HG03045 (cell line): ENCODE data around the gene ATXN7L1.
"Not testable (repeated sequence)": the region's sequence is repeated elsewhere in the genome, so short reads cannot be mapped to it uniquely, and the experiment has no call there.

Experiments
- ATAC-seq: cut with Tn5 transposase; IDR thresholded peaks from one replicate; pipeline ENCODE4 v1.9.1; 2021; ENCODE audit warnings: mild to moderate bottlenecking, moderate library complexity; ENCODE audit not compliant: unreplicated experiment

The ATXN7L1 gene

DNA sequence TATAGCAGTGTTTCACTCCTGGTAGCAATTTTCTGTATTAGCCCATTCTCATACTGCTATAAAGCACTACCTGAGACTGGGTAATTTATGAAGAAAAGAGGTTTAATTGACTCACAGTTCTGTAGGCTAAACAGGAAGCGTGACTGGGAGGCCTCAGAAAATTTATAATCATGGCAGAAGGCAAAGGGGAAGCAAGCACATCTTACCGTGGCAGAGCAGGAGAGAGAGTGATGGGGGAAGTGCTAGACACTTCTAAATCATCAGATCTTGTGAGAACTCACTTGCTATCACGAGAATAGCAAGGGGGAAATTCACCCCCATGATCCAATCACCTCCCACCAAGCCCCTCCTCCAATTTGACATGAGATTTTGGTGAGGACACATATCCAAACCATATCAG, 163.5 kb downstream of the ATXN7L1 start:
- no peak for ATAC-seq

DNA sequence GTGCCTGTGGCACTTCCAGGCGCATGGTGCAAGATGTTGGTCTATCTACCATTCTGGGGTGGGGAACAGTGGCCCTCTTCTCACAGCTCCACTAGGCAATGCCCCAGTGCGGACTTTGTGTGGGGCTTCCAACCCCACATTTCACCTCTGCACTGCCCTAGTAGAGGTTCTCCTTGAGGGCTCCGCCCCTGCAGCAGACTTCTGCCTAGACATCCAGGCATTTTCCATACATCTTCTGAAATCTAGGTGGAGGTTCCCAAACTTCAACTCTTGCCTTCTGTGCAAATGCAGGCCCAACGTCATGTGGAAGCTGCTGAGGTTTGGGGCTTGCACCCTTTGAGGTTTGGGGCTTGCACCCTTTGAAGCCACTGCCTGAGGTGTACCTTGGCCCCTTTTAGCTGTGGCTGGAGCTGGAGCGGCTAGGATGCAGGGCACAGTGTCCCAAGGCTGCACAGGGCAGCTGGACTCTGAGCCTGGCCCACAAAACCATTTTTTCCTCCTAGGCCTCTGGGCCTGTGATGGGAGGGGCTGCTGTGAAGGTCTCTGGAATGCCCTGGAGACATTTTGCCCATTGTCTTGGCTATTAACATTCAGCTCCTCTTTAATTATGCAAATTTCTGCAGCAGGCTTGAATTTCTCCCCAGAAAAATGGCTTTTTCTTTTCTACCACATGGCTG, 164.5 kb downstream of the ATXN7L1 start:
- no peak for ATAC-seq

DNA sequence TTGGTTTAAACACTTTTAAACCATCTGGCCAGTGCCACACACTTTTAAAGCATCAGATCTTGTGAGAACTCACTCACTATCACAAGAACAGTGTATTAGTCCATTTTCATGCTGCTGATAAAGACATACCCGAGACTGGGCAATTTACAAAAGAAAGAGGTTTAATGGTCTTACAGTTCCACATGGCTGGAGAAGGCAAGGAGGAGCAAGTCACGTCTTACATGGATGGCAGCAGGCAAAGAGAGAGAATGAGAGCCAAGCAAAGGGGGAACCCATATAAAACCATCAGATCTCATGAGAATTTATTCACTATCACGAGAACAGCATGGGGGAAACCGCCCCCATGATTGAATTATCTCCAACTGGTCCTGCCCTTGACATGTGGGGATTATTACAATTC, 165.7 kb downstream of the ATXN7L1 start:
- ATAC-seq: not testable (repeated sequence)

DNA sequence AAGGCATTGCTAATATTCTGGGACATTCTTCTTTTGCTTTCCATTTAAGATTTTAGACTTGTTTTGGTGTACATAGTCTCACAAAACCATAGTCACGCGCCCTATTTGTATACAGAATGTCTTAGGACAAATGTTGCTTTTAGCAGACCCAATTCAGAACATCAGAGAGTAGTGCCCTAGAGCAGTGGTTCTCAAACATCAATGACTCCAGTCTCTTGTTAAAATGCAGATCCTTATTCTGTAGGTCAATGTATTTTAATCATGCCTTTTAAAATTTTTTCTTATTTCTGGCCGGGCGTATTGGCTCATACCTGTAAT, 167.7 kb downstream of the ATXN7L1 start:
- ATAC-seq: no peak

DNA sequence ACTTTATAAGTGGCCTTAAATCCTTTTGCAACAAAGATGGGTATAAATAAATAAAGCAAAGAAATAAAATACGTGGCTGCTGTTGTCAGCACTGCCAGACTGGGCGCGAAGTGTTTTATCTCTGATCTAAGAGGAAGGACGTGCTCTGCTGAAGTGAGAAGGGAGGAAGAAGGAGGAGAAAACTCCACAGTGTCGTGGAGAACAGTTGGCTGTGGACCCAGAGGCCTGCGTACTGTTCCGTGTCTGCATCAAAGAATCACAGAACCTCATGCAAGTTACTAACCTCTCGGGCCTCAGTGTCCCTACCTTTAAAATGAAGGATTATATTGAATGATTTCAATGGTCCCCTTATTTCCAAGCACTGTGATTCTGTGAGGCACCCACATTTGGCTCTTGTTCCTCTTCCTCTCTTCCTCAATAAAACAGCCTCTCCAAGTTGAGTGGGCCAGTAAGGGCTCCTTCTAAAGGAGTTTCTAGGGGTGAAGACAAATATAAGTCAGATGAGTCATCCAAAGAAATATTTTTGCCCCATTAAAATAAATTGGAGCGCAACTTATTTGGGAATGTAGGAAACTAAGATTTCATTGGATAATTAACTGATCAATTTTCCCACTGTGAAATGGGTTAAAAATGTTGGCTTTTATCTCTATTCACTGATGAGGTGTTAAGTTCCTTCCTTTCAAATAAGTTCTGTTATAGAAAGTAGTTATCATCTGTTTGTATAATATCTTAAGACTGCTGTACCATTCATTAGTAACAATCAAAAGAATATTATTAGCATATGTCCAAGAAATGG, 168.2 kb downstream of the ATXN7L1 start:
- no peak for ATAC-seq

DNA sequence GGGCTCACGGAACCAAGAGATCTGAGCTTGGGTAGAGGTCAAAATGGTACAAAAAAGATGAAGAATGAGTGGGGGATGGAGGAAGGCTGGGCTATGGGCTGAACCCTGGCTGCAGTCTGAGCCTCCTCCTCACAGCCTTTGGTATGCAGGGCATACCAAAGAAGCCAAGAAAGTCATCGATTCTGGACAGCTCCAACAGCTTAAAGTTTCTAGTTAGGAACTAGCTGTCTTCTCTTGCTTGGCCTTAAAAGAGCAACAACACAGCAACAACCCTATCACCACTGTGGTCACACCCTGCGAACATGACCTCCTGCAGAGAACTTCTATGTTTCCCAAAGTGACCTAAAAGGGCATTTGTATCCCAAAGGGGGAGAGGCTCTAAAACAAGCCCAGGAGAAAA, 169.0 kb downstream of the ATXN7L1 start:
- no peak for ATAC-seq

DNA sequence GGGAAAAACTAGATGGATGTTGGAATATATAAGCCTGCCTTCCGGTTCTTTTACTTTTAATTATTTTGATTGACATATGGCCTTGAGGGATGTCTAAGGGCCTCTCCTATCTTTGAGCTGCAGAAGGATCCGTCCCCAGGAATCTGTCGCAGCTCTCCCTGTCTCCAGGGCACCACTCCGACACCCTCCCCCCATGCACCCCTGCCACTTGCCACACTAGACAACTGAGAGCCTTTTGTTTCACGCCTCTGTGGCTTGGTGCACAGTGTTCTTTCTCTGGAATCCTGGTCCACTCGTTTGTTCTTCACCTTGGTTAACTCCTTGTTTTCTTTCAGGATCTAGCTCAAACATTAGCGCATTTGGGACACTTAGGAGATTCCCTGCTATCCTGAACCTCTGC, 171.0 kb downstream of the ATXN7L1 start:
- no peak for ATAC-seq

DNA sequence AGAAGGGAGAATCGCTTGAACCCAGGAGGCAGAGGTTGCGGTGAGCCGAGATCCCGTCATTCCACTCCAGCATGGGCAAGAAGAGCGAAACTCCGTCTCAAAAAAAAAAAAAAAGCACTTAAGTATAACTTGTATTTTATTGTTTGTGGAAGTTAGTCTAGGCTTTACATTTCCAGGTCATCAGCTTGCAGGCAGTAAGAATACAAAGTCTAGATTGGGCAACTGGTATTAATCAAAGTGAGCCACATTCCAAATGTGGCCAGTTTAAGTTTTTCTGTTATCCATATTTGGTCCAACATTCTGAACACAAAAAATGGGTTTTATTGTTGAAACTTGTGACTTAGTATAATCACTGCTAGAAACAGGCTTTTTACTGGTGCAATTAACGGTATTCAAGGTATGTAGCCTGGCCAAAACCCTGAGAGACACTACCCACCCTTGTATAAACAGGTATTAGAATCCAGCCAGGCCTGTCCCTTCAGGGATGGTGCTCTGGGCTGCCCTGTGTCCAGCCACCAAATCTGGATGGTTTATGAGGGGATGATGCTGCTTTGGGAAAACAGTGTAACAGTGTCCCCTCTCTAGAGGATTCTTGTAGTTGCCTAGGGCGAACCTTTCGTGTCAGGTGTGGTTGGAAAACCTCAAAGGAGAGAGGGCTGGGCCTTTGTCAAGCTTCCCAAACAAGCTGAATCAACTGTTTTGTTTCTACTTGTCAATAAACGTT, 173.0 kb downstream of the ATXN7L1 start:
- ATAC-seq: no peak

DNA sequence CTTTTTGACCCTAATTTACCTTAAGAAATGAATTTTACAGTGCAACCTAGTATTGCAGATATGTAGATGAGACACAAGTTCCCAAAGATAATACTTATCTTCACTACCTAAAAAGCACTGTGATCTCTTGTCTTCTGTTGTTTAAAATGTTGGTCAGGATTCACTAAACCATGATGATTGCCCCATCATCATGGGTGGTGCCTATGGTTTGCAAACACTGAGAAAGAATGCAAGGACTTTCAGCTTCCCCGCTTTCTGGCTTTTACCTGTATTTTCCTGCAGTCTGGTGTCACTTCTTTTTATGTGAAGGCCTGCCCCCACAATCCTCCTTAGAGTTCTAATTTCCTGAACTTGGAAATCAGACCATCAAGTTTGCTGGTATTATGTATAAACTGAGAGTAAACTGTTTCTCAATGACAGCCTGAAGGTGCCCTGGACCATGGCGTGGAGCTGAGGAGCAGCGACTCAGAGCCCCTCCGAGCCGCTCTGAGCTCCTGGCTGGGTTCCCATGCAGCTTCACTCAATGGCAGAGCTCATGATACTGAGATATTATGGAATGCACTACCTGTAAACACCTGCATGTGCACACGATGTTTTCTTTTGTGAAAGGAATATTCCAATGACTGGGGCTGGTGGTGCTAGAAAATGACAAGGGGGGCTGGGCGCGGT, 176.7 kb downstream of the ATXN7L1 start:
- no peak for ATAC-seq

DNA sequence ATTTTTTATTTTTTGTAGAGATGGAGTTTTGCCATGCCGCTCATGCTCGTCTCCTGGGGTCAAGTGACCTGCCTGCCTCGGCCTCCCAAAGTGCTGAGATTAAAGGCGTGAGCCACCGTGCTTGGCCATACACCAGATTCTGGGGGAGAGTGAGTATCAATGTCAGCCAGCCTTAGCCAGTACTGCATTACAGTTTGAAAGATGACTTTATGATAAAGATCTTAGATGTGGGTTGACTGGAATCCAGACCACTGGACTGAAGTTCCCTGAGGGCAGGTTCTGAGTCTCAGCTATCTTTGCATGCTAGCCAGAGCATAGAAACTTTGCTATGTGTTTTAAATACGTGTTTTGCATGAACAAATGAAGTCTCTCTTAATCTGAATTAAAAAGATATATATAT, 177.9 kb downstream of the ATXN7L1 start:
- no peak for ATAC-seq

DNA sequence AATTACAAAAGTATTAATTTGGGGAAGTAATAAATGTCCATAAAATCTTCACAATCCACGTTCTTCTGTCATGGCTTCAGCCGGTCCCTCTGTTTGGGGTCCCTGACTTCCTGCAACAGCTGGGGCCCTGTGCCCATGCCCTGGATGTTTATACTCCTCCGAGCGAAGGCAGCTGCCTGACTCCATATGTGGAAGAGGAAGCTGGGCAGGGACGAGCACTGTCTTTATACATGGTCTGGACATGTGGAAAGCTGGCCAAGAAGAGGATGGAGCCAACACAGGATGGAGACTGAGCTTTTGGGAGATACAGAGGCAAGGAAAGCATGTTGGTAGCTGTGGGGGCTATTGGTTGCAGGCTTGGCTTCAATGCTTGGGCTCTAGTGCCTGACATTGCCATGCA, 178.6 kb downstream of the ATXN7L1 start:
- ATAC-seq: no peak

DNA sequence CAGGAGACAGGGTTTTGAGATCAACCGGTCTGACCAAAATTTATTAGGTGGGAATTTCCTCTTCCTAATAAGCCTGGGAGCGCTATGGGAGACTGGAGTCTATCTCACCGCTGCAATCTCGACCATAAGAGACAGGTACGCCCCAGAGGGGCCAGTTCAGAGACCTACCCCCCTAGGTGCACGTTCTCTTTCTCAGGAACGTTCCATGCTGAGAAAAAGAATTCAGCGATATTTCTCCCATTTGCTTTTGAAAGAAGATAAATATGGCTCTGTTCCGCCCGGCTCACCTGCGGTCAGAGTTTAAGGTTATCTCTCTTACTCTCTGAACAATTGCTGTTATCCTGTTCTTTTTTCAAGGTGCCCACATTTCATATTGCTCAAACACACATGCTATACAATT, 179.2 kb downstream of the ATXN7L1 start:
- ATAC-seq: not testable (repeated sequence)

DNA sequence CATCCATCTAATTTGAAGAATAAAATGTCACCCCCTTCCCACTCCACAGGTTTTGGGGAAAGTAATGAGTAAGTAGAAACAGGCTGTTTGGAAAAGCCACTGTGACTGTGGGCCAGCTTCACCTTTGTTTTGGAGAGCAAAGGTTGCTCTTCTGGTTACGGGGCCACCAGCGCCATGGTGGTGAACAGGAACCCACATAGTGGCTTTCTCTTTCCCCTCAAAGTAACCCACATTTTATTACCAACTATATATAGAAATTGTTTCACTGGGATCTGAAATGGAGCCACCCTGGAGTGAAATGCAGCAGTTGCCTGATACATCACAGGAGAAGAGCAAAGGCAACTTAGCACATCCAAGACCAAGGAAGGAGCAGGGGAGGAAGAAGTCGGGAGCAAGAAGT, 182.8 kb downstream of the ATXN7L1 start:
- ATAC-seq: no peak

DNA sequence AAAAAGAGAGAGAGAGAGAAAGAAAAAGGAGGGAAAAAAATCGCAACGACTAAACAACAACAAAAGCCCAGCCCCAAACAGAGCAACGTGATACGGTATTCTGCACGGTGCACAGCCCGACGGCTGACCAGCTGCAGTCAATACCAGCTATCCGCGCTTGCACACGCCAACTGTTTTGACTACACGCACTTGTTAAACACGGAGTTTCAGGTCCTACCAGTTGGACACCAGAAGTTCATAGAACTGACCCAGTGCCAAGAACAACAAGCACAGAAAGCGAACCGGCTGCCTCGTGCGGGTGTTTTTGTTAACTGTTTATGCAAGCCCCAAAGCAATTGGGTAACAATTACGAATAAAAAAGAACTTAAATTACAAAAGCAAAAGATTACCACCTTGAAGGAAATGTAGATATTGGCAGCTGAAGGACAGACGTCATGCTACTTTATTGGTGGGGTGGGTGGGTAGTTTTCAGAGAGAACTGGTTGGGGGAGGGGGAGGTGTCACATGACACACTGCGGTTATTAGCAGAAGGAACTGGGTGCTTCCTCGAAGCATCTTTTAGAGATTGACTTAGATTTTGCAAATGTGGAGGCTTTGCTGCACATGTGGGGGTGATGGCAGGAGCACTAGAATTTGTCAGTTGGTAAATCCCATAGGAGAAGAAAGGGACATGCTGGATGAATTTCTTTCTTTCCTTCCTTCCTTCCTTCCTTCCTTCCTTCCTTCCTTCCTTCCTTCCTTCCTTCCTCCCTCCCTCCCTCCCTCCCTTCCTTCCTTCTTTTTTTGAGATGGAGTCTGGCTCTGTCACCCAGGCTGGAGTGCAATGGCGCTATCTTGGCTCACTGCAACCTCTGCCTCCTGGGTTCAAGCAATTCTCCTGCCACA, 184.5 kb downstream of the ATXN7L1 start:
- peak; percentile 57 for ATAC-seq

DNA sequence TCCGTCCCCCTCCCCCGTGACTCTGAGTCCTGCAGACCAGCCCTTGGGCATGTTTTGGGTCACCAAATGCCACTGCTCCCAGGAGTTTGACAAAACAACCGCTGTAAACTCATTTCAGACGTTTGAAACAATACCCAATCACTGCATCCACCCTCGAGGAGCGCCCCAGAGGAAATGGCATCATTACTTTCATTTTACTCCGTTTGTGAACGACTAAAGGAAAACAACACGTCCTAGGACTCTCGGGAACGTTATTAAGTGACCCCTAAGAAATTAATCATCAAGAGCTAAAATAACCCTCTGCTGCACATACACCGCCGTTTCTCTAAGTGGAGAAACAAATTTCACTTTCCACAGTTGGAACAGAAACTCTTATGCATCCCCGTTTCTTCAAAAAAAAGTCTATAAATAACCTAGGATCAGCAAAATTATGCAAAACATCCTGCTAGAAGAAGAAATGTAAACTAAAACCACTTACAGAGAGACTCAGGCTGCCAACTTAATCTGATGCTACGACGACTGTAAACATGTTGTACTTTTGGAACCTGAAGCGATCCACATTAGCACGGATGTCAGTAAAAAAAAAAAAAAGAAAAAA, 185.2 kb downstream of the ATXN7L1 start:
- no peak for ATAC-seq

DNA sequence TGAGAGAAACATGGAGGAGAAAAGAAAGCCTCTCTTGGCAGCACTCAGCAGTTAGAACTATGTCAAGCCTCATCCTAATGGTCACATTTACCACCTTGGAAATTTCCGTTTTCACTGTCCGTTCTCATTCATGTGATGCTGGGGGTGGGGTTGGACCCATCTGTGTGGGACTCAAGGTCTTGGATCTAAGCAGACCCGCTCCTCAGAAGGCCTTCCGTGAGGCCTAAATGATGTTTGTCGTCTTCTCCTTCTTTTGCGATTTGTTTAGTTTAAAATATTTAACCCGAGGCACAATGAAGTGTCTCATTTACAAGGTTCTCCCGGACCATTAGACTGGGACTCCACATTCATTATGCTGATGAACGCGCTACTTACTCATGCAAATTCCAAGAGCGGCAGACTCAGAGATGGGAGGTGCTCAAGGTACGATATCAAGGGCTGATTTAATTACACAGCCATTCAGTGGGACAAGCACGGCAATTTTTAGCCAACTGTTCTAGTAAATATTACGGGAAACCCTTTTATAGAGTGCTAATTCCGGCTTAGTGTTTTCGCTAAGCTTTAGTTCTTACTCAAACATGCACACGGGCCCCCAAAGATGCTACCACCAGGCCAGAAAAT, 186.0 kb downstream of the ATXN7L1 start:
- ATAC-seq: no peak

DNA sequence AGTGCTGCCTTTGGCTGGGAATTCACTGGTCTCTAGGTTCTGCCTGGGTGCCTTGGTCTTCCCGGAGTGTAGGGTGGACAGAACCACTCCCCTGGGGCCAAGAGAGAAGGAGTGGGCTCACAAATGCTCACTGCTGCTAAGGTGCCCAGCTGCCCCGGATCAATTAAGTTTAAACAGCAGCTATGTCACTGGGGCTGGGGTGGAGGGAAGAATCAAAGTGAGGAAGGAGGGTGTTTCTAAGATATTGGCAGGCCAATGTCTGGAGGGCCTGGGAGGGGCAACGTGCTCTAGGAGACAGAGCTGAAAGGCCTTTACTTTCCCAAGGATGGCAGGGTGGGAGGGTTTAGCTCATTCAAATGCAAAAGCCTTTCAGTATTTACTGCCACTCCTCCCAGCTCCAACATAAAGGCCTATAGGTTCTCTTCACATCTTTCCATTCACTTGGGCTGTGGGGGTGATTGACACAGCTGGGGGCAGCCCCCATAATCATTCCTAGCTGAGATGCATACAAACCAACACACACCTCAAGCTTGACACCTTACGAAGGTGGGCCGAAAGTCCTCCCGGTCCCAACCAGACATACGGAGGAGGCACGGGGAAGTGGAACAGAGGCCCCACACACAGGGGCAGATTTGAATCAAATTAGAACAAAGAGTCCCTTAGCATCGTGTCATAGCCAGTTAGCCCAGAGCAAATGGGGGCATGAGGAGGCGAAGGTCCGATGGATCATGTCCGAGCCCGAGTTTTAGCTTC, 187.2 kb downstream of the ATXN7L1 start:
- ATAC-seq: no peak

DNA sequence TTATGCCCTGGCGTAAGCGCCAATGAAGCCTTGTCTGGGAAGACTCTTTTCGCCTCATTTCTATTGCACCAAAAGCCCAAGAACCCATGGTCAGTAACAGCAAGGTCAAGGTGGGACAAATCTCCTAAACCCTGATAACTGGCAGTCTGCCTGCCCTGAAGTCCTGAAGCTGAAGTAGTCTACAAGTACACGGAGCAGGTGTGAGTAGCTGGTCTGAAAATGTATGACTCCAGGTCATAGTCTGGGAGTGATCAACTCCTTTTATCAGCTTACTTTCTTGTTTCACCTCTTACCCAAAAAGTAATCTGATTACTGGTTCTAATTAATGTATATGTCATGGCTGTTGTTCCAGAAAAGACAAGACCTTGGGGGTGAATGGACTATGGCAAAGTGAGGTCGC, 187.8 kb downstream of the ATXN7L1 start:
- no peak for ATAC-seq

DNA sequence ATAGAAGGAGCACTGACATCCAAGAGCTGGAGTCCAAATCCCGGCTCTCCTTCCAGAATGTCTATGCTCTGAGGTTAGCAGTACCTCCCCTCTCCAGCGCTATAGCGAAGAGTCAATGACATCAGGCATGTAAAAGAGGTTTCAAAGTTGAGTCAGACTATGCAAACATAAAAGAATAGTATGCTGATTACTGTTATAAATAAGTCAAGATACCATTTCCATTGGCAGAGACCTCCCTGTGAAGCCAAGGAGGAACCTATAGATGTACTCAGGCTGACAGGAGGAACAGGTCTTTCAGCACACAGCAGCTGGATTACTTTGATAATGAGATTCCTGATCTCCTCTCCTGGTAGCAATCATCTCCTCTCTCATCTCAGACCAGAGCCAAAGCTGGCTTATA, 191.2 kb downstream of the ATXN7L1 start:
- no peak for ATAC-seq
